ENCODE data around the gene IBA57.

The IBA57 gene

GRCh38 chr1:228194921-228195812, 29.6 kb downstream of the IBA57 start:
- no peak for DNase-seq

GRCh38 chr1:228197555-228198147, 32.0 kb downstream of the IBA57 start:
- no peak for DNase-seq

GRCh38 chr1:228198977-228199590, 33.5 kb downstream of the IBA57 start:
- DNase-seq = no peak

- DNase-seq = no peak
Measured at GRCh38 chr1:228204958-228205357, 39.4 kb downstream of the IBA57 start.

- DNase-seq = no peak
Measured at GRCh38 chr1:228205526-228206436, 40.2 kb downstream of the IBA57 start.

GRCh38 chr1:228206582-228207351, 41.2 kb downstream of the IBA57 start:
- DNase-seq = no peak

- DNase-seq = no peak
Measured at GRCh38 chr1:228207381-228207810, 41.8 kb downstream of the IBA57 start.

- no peak for DNase-seq
Measured at GRCh38 chr1:228207851-228208821, 42.5 kb downstream of the IBA57 start, which contains the start of gene OBSCN. Gene OBSCN, plus strand, starts transcription at chr1:228208044. Its CDS starts 3,740 bp downstream, at chr1:228211784.

GRCh38 chr1:228208831-228209551, 43.4 kb downstream of the IBA57 start:
- no peak for DNase-seq

- DNase-seq = no peak
Measured at GRCh38 chr1:228209657-228210056, 44.1 kb downstream of the IBA57 start.

- no peak for DNase-seq
Measured at GRCh38 chr1:228210076-228210651, 44.6 kb downstream of the IBA57 start.

GRCh38 chr1:228210712-228211530, 45.3 kb downstream of the IBA57 start:
- no peak for DNase-seq

GRCh38 chr1:228211531-228212414, 46.2 kb downstream of the IBA57 start:
- DNase-seq = no peak

GRCh38 chr1:228212415-228212965, 46.9 kb downstream of the IBA57 start:
- DNase-seq = no peak

- DNase-seq = peak; percentile 80 to 93
Measured at GRCh38 chr1:228212966-228213844, 47.6 kb downstream of the IBA57 start.

Measured in inflammatory macrophage (primary cell).